HG03460 (cell line): ENCODE data around the gene CPVL.

Source experiments
- ATAC-seq: cut with Tn5 transposase; IDR thresholded peaks from one replicate; pipeline ENCODE4 v1.9.1; 2021; ENCODE audit not compliant: unreplicated experiment

The CPVL gene

GRCh38 chr7:28981161-28981465 is 165.2 kb downstream of the CPVL start:
- ATAC-seq, result no peak

- no peak for ATAC-seq
Measured at GRCh38 chr7:28980451-28981160, 165.7 kb downstream of the CPVL start.

- no peak for ATAC-seq
Measured at GRCh38 chr7:28979776-28980175, 166.6 kb downstream of the CPVL start.

- ATAC-seq, result no peak
Measured at GRCh38 chr7:28977881-28978280, 168.5 kb downstream of the CPVL start.

- ATAC-seq, result no peak
Measured at GRCh38 chr7:28976022-28976421, 170.3 kb downstream of the CPVL start.

- no peak for ATAC-seq
Measured at GRCh38 chr7:28973591-28973990, 172.7 kb downstream of the CPVL start.

GRCh38 chr7:28964056-28964455 is 182.3 kb downstream of the CPVL start:
- ATAC-seq, result no peak

GRCh38 chr7:28961972-28962371 is 184.4 kb downstream of the CPVL start:
- no peak for ATAC-seq

GRCh38 chr7:28960071-28960840 is 186.1 kb downstream of the CPVL start:
- no peak for ATAC-seq

- ATAC-seq, result no peak
Measured at GRCh38 chr7:28958980-28959347, 187.4 kb downstream of the CPVL start.

GRCh38 chr7:28958235-28958979 is 187.9 kb downstream of the CPVL start, which contains the start of gene TRIL:
Gene TRIL (minus strand): TSS chr7:28958330. CDS start chr7:28958046, 284 bp downstream.
- ATAC-seq, result no peak

- no peak for ATAC-seq
Measured at GRCh38 chr7:28957751-28958234, 188.5 kb downstream of the CPVL start.

GRCh38 chr7:28957064-28957750 is 189.1 kb downstream of the CPVL start:
- ATAC-seq, result no peak

GRCh38 chr7:28956608-28957063 is 189.7 kb downstream of the CPVL start:
- no peak for ATAC-seq

- no peak for ATAC-seq
Measured at GRCh38 chr7:28955718-28956607, 190.4 kb downstream of the CPVL start.

GRCh38 chr7:28955356-28955717 is 191.0 kb downstream of the CPVL start:
- no peak for ATAC-seq

- ATAC-seq, result no peak
Measured at GRCh38 chr7:28954946-28955345, 191.4 kb downstream of the CPVL start.

GRCh38 chr7:28954471-28954870 is 191.9 kb downstream of the CPVL start:
- ATAC-seq, result no peak

- no peak for ATAC-seq
Measured at GRCh38 chr7:28953633-28954032, 192.7 kb downstream of the CPVL start.
